Central memory CD8-positive, alpha-beta T cell (primary cell): ENCODE results near the gene PDK4.

Experiments
- ATAC-seq: fragments of 150-1000 bp; cut with Tn5 transposase; replicated peaks from 2 replicates; pipeline ENCODE4 v1.10.0; 2022; ENCODE audit warnings: mild to moderate bottlenecking, moderate FRiP score, moderate number of reproducible peaks; ENCODE audit not compliant: poor library complexity, severe bottlenecking; ENCODE audit errors: extremely low read depth
- DNase-seq, 2 donors: peaks; one replicate each; pipeline ENCODE4 v3.0.0; 2021; ENCODE audit warnings: low spot score in 2 of 2
- H3K27ac Mint-ChIP-seq: one replicate; pipeline ENCODE4 v1.8.0; 2022; ENCODE audit warnings: low read depth, mild to moderate bottlenecking, moderate library complexity, mixed read lengths
- H3K27me3 Mint-ChIP-seq: one replicate; pipeline ENCODE4 v1.8.0; 2022; ENCODE audit warnings: mixed read lengths
- H3K36me3 Mint-ChIP-seq: one replicate; pipeline ENCODE4 v1.8.0; 2022; ENCODE audit warnings: mild to moderate bottlenecking, moderate library complexity, mixed read lengths; ENCODE audit not compliant: insufficient read depth
- H3K4me1 Mint-ChIP-seq: one replicate; pipeline ENCODE4 v1.8.0; 2022; ENCODE audit warnings: mixed read lengths
- H3K4me3 Mint-ChIP-seq: one replicate; pipeline ENCODE4 v1.8.0; 2022; ENCODE audit warnings: mild to moderate bottlenecking, moderate library complexity, mixed read lengths
- H3K9me3 Mint-ChIP-seq: one replicate; pipeline ENCODE4 v1.8.0; 2022; ENCODE audit warnings: mixed read lengths

The PDK4 gene

GRCh38 chr7:95534796-95535195 is 61.5 kb downstream of the PDK4 start:
- no peak for ATAC-seq
- no peak for DNase-seq
- no peak overlapping the region for H3K4me3 Mint-ChIP-seq
- no peaks in the 10 kb centered on the region for H3K36me3 Mint-ChIP-seq
- no peaks in the 10 kb centered on the region for H3K9me3 Mint-ChIP-seq
- H3K27ac Mint-ChIP-seq: no peak overlapping the region
- peaks cover 12% of the 10 kb centered on the region for H3K27me3 Mint-ChIP-seq
- H3K4me1 Mint-ChIP-seq: no peaks in the 10 kb centered on the region
